Fibroblast of the aortic adventitia (primary cell): ENCODE results near the gene IQCB1. TPM values are rescaled to one million over a fixed set of nuclear protein-coding genes. Genes with fewer than 3 reads are reported as not detected.

ENCODE experiments used
- DNase-seq: peaks from one replicate; pipeline ENCODE4 v3.0.0-alpha.2; 2010; ENCODE audit warnings: low read depth
- H3K4me3 ChIP-seq: 2 replicates; pipeline ENCODE4 v1.5.1; 2011; ENCODE audit warnings: low read depth, mild to moderate bottlenecking, control low read depth, low read length, moderate library complexity
- CTCF ChIP-seq: IDR thresholded peaks from 2 replicates; pipeline ENCODE4 v1.5.1; 2011; ENCODE audit warnings: mild to moderate bottlenecking, low read length, control low read depth, inconsistent platforms; ENCODE audit not compliant: insufficient read depth
- total RNA-seq: library from RNA; depleted of rRNA; stranded (reverse); fragments of >200 nt; gene quantifications from 2 replicates; pipeline ENCODE4 v1.2.3, GENCODE V29; 2012; ENCODE audit warnings: low replicate concordance

The IQCB1 gene
- total RNA-seq, 1 donor, result 19.5 TPM

- TF ChIP-seq CTCF, result no peak
- no peak for DNase-seq
- no peak overlapping the region for H3K4me3 ChIP-seq
These were observed 1.2 kb upstream of the IQCB1 start for GRCh38 chr3:121836064-121836463.

- no peak for DNase-seq
- no peak for TF ChIP-seq CTCF
- H3K4me3 ChIP-seq, result peak overlapping the region; percentile 93
These were observed 573 bp upstream of the IQCB1 start for GRCh38 chr3:121835465-121835801.

GRCh38 chr3:121834157-121834670 lies 646 bp downstream of the IQCB1 start:
- no peak for DNase-seq
- TF ChIP-seq CTCF, result no peak

GRCh38 chr3:121822973-121823372 lies 11.9 kb downstream of the IQCB1 start:
- no peak for DNase-seq
- no peak overlapping the region for H3K4me3 ChIP-seq
- TF ChIP-seq CTCF, result no peak

More at GRCh38 chr3:121834157-121834670, 646 bp downstream of the IQCB1 start:
- peak overlapping the region; percentile 93 for H3K4me3 ChIP-seq

- DNase-seq, result peak; percentile 25
These were observed 13.2 kb downstream of the IQCB1 start for GRCh38 chr3:121821421-121822199.

GRCh38 chr3:121819236-121819635 lies 15.6 kb downstream of the IQCB1 start:
- no peak overlapping the region for H3K4me3 ChIP-seq
- no peak for TF ChIP-seq CTCF
- no peak for DNase-seq

More at GRCh38 chr3:121821421-121822199, 13.2 kb downstream of the IQCB1 start:
- H3K4me3 ChIP-seq, result no peak overlapping the region
- TF ChIP-seq CTCF, result no peak
